HuH-7 (cell line): Measurements from ENCODE around the gene IL5RA.

Experiments
- DNase-seq: peaks from one replicate; pipeline ENCODE4 v3.0.0; 2011; ENCODE audit warnings: low spot score

IL5RA gene, protein sequence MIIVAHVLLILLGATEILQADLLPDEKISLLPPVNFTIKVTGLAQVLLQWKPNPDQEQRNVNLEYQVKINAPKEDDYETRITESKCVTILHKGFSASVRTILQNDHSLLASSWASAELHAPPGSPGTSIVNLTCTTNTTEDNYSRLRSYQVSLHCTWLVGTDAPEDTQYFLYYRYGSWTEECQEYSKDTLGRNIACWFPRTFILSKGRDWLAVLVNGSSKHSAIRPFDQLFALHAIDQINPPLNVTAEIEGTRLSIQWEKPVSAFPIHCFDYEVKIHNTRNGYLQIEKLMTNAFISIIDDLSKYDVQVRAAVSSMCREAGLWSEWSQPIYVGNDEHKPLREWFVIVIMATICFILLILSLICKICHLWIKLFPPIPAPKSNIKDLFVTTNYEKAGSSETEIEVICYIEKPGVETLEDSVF

DNA sequence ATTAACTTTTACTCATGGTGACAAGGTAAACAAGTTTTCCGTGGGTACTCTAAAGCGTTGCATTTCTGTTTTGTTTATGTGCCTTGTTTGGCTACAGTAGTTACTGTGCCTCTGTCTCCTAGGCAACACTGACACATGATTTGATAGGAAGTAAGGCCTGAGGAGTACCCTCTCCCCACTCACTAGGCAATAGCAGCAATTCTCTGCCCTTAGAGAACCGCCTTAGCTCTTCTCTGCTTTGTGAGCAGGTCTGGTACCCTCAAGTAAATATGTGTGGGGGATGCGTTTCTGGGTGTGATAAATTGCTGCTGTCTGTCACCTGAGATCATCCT lies at the start of gene IL5RA:
Gene IL5RA, minus strand, starts transcription at position 76 of the 332 bp plus-strand sequence. CDS start 5,390 bp downstream, outside the sequence.
- DNase-seq = no peak

DNA sequence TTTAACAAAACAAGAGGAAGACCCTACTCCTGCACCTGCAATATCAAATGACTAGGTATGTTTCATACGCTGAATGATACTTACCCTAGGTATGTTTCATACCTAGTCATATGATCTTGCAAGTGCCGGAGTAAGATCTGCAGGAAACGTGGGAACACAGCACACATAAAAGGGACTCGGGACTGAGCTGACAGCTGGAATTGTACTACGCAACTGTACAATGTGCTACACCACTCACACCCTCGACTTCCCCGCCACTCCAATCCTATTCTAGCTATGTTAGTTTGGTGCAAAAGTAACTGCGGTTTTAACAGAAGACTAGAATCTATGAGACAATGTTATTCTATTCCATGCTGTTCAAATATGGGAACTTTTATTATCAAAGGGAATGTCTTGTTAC lies 47.3 kb upstream of the IL5RA start:
- DNase-seq = no peak

DNA sequence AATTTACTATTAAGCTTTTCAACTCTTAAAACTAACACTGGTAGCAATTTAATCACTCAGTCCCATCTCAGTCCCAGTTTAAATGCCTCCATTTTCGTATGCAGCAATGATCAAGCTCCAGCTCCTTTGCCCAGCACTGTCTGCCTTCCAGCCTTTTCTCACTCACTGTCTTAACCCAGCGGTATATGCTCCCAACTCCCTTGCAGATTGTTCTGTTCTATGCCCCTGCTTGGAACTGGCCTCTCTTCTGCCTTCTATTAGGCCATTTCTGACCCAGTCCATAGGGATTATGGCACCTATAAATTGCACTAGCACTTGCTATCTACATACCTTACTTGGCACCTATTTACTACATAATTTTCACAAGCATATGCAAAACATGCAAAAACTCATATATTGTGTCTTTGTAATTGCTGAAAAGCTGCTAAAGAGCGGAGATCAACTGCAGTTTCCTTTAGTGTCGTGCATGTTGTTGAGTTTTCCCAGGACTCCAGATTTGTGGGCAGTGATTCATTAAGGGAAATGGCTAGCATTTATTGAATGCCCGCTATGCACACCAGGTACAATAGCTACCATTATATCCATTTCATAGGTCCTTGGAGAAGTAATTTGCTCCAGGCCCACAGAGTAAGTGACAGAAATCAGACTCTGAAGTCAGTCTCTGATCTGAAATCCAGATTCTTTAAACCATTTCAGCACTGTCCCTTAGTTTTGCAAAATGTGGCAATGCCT lies 44.9 kb upstream of the IL5RA start:
- DNase-seq = no peak

DNA sequence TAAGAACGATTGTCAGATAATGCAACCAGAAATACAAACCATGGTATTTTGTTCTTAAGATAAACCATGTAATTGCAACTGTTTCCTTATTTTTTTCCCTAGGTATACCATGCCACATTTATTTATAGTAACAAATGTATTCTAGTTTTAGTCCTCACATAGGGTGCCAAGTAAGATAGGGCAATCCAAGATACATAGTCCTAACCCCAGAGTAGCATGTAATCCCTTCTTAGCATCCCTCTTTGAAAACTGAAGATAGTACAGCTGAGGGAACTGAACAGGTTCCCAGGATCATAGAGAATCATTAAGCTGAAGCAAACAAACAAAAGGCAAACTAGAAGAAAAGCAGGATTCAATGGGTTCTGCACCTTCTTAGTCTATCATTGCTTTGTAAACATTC lies 41.3 kb upstream of the IL5RA start:
- DNase-seq = no peak

DNA sequence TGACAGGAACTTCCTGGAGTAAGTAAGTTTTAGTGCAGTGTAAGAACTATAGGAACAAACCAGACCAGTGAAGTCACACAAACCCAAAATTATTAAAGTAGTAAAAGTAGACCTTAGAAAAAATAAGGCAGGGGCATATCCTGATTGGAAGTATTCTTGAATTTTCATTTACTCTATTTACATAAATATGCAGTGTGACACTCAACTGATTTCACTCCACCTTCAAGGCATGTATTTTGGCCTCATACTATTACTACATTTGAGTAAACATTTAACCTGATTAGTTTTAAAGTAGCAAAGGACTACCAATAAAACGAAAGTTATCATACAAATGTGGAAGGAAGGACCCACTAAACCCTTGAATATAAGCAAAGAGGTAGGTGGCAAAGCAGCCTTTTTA lies 39.4 kb upstream of the IL5RA start:
- DNase-seq = no peak

DNA sequence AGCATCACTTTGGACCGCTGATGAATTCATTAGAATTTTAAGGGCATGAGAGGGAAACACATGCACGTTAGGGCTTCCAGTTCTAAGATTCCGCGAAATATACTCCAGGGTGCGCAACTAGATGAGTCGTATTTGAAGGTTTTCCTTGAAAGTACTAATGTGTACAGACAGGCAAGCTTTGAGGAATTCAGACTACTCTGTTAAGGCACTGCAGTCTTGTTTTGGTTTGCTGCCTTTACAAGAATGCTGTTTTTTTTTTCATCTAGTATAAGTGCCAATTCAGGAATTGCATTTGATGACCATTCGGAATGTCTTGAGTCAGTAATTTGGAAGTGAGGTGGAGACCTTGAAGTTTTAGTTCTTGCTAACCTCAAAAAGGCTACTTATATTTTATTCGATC lies 35.7 kb upstream of the IL5RA start:
- no peak for DNase-seq

DNA sequence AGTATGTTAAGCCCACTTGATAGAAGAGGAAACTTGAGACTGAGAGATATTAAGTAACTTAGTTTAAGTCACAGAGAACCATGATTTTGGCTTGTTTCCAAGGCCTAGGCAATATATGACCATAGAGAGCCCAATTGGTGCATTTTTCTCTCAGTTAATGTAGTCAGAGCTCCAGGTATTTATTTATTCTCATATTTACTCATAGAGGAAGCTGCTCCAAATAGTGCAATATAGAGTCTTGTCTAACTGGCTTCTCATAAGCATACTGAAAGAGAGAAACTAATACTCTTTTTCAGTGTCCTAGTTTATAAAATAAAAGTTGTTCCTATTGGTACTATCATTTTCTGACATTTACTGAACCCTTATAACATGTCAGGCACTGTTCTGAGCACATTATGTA lies 31.8 kb upstream of the IL5RA start:
- DNase-seq = no peak

DNA sequence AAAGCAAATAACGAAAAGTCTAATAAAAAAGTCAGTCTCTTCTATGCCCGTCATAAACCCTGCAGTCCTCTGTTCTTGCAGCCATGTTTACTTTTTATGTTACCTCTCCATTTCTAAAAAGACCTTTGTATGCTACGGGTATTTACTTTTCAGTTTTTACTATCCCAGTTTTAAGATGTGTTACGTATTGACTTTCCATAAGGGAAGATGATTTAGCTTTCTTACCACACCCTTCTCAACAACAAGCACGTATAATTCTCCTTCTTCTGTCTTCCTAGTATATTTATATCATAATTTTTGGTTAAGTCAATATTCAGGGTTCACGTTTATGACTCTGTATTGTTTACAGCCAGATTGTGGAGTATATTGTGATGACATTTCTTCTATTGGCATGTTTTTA lies 27.4 kb upstream of the IL5RA start:
- DNase-seq = no peak

DNA sequence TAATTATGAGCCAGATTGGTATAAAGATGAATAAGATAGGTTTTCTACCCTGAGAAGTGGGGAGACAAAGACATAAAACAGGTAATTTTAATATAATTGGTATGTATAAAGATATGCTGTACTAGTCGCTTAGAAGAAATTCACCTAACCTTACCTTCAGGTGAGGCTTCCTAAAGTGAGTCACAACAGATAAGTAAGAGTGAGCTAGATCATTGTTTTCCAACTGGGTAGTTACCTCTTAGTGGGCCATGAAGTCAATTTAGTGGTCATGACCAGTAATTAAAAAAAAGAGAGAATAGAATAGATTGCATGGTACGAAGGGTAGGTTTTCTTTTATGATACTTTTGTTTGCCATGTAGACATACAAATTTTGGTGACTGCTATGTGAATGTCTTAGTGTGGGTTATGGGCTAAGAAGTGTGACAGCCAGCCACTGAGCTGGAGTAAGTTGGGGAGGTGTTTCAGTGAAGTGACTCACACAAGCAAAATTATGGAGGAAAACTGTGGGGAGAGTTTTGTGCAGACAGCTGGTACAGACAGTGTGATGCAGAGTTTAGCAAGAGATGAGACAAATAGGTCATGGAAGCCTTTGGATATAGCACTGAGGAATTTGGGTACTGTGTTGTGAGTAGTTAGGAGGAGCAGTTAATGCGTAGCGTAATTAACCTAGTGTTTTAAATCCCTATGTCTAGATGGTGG lies 24.7 kb upstream of the IL5RA start:
- DNase-seq = no peak

DNA sequence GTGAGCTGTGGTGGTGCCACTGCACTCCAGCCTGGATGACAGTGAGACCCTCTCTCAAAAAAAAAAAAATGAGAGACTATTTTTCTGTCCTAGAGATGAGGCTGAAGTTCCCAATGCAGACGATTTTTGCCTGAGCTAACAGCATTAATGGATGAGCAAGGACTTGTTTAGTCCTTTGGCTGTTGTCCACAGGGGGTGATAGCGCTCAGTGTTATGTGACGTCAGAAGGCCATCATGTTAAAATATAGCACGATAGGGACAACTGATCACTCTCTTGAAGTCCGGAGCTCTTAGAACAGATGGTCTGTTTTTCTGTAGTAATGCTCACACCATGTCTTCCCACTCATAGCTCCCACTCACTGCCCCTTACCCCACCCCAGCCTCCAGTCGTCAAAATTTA lies 23.3 kb upstream of the IL5RA start:
- DNase-seq = no peak

DNA sequence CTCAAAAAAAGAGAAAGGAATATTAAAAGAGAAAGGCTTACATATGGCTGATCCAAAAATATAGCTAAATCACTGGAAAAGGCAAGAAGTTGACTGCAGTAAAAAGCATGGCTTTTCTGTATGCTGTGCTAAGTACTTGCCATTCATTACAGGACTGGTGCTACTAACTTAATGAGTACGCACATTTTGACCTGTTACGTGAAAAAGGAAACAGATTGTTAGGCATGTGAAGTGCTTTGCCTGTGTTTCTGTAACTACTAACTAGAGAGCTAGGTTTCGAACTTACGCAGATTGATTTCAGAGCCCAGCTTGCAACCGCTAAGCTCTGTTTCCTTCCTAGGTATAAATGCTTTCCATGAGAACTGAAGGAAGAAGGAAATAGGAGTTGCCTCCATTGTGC lies 19.4 kb upstream of the IL5RA start:
- no peak for DNase-seq

DNA sequence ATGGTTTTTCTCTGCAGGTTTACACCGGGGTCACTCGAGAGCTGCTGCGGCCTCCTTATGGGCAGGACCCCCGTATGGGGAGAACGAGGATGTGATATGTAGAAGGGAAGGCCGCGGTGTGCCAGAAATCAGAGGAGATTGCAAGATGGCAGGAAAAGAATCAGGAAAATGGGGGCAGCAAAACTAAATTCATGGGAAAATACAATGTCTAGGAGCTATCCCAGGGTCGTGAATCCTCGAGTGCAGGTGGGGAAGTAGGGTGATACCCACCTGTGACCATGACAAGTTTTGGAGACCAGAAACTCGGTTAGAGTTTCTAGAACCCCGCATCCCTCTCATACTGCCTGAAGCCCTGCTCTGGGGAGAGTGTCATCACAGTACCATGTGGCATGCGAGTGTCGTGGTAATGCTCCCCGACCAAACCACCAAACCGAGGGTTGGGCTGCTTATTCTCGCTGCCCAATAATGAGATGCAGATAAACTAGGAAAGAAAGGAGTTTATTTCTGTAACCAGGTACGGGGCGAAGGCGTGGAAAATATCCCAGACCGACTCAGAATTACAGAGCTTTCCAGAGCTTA lies 17.3 kb upstream of the IL5RA start:
- DNase-seq = peak; percentile 17

DNA sequence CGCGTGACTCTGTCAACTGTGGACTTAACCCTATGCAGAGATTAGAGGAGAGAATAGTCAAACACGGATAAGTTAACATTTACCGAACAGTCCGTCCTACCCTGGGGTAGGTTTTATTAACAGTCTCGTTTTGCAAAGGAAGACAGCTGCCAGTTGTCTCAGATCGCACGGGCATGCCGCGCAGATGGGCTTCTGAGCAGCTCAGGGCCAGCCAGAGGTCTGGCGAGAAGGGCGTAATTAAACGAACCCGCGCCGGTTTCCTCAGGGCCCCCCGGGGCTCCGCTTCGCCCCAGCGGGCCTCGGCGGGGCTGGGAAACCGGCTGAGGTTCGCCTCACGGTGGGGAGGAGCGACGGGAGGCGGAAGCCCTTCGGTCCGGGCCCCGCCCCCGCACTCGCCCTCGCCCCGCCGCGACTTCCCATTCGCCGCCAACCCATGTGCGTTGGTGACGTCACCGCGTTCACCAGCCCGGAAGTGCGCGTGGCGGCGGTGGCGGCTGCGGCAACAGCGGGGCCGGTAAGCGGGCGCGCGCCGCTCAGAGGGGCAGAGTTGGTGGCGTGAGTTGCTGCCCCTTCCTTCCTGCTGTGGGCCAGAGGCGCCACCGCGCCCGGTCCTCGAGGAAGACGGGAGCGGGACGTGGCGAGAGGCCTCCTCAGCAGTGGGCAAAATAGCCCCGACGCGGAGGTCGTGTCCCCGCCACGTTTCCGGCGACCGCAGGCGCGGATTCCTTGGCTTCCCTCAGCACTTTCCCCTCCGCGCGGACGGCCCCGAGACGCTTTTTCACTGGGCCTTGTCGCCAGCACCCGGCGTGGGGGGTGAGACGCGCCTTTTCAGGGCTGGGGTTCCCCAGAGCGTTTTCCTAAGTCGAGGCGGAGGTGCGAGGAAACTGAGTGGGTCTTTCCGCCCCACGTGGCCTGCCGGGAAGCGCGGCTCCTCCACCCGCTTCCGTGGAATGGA lies 16.6 kb upstream of the IL5RA start, which contains the start of gene TRNT1:
Gene TRNT1, plus strand, starts transcription at position 464 of the 955 bp plus-strand sequence. CDS start 2,101 bp downstream, outside the sequence.
- peak; percentile 97 for DNase-seq

DNA sequence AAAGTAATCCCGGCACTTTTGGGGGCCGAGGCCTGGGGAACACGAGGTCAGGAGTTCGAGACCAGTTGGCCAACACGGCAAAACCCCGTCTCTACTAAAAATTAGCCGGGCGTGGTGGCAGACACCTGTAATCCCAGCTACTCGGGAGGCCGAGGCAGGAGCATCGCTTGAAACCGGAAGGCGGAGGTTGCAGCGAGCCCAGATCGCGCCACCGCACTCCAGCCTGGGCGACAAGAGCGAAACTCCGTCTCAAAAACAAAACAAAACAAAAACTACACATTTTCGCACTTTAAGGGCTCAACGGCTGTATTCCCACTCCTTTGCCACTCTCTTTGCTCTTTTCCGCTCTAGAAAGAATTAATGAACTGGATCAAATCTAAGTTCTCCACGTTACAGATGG lies 15.8 kb upstream of the IL5RA start:
- DNase-seq = no peak

DNA sequence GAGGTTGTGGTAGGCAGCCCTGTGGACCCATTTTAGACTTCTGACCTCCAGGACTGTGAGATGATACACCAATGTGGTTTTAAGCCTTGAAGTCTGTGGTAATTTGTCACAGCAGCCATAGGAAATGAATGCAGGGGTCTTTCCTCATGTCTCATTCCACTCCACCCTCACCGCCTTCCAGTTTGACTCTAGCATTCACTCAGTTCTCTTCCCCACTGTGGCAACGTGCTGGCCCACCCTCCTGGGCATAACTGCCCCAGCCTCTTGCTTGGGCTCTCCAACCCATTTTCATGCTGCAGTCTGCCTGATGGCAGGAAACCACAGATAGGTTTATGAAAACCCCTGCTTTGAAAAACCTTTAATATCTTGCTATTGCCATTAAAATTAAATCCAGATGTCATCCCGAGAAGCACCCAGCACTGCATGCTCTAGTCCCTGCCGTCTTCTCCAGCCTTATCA lies 9.2 kb upstream of the IL5RA start:
- no peak for DNase-seq

DNA sequence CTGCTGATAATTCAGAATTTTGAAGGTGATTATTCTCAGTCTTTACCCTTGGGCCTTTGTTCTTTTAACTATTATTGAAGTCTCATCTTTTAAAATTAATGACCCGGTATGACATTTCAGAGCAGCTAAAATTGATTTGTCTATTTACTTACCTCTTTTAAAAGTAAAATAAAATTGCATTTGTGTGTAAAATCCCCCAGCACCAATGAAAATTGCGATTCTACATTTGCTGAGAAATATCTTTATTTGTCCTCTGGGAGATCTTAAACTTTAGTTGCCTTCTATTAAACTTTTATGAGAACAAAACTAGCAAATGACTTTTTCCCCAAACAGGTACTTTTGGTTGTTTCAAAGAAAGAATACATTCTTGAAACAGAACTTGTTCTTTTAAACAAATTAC lies 7.5 kb upstream of the IL5RA start:
- DNase-seq = no peak

DNA sequence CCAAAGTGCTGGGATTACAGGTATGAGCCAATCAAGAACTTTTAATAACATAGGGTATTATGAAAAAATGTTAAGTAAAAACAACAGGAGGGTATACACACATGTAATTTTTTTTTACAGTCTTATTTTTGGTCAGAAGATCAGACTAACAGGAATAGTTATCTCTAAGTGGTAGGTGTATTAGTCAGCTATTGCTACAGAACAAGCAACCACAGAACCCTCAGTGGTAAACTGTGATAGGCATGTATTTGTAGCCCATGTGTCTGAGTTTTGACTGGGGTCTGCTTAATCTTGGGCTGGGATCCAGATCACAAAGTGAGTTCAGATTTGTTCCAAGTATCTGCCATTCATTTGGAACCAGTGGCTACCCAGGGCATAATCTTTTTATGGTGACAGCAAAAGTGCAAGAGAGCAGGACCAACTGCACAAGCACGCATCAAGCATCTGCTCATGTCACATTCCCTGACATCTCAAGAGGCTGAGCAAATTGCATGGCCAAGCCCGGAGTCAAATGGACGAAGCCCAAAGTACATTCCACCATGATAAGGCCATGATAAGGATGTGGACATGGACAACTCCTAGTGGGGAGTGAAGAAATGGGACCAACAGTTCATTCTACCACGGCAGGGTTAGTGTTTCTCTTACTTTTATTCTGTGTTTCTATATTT lies 3.0 kb upstream of the IL5RA start:
- no peak for DNase-seq

DNA sequence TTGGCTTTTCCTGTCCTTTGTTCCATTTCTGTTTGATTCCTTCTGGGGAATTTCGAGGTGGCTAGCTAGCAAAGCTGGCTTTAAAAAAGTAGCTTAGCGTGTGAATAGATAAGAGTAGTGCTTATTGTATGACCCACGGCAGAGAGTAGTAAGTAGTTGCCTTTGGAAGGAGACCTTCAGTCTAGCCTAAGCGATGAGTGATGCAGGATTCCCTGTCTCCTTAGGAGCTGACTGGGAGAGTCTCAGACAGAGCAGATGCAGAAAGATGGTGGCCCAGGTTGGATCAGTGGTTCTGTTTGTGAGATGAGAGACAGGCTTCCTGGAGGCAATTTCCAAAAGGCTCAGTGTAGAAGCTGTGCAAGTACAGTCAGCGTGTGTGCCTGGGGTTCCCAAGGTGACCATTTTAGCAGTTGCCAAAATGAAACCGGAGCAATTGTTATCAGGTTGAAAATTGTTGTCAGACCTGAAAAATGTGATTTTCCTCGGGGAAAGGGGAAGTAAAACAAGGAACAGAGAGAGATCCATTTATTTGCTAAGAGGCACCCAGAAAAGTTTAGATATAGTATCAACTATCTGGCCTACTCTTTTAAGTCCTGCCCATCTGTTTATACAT lies 681 bp upstream of the IL5RA start:
- no peak for DNase-seq

DNA sequence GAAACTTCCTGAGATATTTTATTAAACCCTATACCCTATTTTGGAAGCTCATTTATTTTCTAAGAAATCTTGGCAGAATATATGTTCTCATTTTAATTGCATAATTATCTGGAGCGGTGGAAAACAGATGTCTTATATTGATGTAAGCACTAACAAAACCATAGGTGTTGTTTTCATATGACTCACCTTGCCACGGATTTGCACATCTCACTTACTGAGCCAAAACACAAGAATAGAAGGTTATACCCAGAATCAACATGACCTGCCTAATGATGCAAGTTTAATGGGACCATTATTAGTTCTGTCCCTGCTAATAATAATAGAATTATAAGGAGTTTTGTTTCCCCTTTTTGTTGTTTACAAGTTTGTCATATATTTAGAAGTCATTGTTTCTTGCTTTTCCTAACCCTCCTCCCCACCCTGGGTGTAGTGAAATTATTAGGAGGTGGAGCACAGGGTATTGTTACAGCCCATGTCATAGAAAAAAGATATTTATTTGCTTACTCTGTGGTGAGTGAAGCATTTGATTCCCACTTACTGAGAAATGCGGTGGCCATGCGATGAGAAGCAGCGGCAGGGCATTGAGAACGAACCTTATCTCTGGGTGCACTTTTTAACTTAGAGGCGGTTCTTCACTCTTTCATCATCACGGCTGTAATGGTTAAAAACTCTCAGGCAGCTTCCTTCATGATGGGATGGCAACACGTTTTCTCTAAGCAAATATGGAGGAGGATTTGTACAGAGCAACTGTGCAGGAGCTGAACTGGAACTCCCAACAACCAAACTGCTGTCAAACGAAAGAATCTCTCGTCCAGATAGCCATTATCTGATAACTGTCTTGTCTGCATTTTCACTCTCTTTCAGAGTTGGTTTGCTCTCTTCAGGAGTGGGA lies 521 bp downstream of the IL5RA start:
- DNase-seq = no peak
